ENCODE data around the gene WTAP. TPM values are rescaled to one million over a fixed set of nuclear protein-coding genes. Genes with fewer than 3 reads are reported as not detected.

Gene WTAP
- total and polyA plus RNA-seq, 2 of the 4 experiments (the other 2 are of a cell fraction) = 30.2 to 92.3 TPM

- Histone ChIP-seq H2BK5ac (ENCODE audit: low read depth, low read length, poor library complexity, severe bottlenecking) (peak within 1 kb of the TSS; percentile 75), H3K4ac (ENCODE audit: low read depth, low read length) (peak within 1 kb of the TSS; percentile 90), H4K91ac (ENCODE audit: insufficient read depth, low read depth, low read length) (peak within 1 kb of the TSS; percentile 89), H3K9me1 (ENCODE audit: insufficient read depth, low read length) (no peaks in the 10 kb centered on the region), H4K5ac (ENCODE audit: low read depth, low read length) (peak within 1 kb of the TSS; percentile 76), H3K79me1 (ENCODE audit: low read depth in 1 of 2, low read length in 2 of 2) (peaks cover 11 to 25% of the 10 kb centered on the region in 2 experiments; a peak in 3 of 4 replicates), H2AK9ac (replicated peaks; ENCODE audit: low read depth, low read length, poor library complexity) (peak within 1 kb of the TSS; percentile 98), H2AFZ (replicated peaks; ENCODE audit: low read length, poor library complexity) (peak within 1 kb of the TSS; percentile 96), H2AK5ac (ENCODE audit: low read depth, low read length) (peak within 1 kb of the TSS; percentile 77), H4K8ac (ENCODE audit: low read depth in 2 of 2, low read length in 2 of 2) (peak within 1 kb of the TSS; percentile 74 to 89), H3K36me3 (ENCODE audit: control insufficient read depth, insufficient read depth, low read length) (peaks cover 7% of the 10 kb centered on the region), H2BK20ac (ENCODE audit: low read depth, low read length) (no peak within 1 kb of the TSS), H3K14ac (replicated peaks; ENCODE audit: low read depth, low read length) (peak within 1 kb of the TSS; percentile 91), H3K27me3 (ENCODE audit: control insufficient read depth, insufficient read depth, low read length) (no peaks in the 10 kb centered on the region), H2BK15ac (ENCODE audit: low read depth, low read length) (peak within 1 kb of the TSS; percentile 9; the same call in 1 of the 3 replicates), H3K4me1 (ENCODE audit: control insufficient read depth, insufficient read depth, low read length) (peaks cover 4% of the 10 kb centered on the region), H3K23ac (ENCODE audit: low read depth, low read length) (peak within 1 kb of the TSS; percentile 95), H2BK120ac (ENCODE audit: low read depth, low read length) (peak within 1 kb of the TSS; percentile 54), H3K18ac (ENCODE audit: low read depth, low read length) (peak within 1 kb of the TSS; percentile 30), H3K9me3 (ENCODE audit: control insufficient read depth, insufficient read depth, low read length) (no peaks in the 10 kb centered on the region), H4K20me1 (ENCODE audit: insufficient read depth, low read length) (peaks cover 16% of the 10 kb centered on the region), H3K56ac (ENCODE audit: extremely low read depth, insufficient read depth, low read length) (peak within 1 kb of the TSS; percentile 79), H3K27ac (ENCODE audit: insufficient read depth, low read length) (peak within 1 kb of the TSS; percentile 91), H3K4me2 (ENCODE audit: low read depth, low read length) (peak within 1 kb of the TSS; percentile 76), H3K4me3 (ENCODE audit: insufficient read depth, low read depth, low read length) (peak within 1 kb of the TSS; percentile 89), H3K9ac (ENCODE audit: low read depth, low read length) (peak within 1 kb of the TSS; percentile 90)
- ChIA-PET CTCF (interaction anchor here (0.7 to 1.3 kb wide), 2 partner anchors 18 to 99 kb away, joined by 3 to 5 read pairs; no protein-coding TSS in a partner anchor), POLR2A (ENCODE audit: unreplicated experiment) (interaction anchor here (0.7 to 1.0 kb wide), 2 partner anchors 54 to 110 kb away, joined by 3 read pairs; no protein-coding TSS in a partner anchor)
- no TSS peak for BruUV-seq (replicated peaks)
- dilution Hi-C loops (cut with HindIII; ENCODE audit: low sequenced_read_pairs, unreplicated experiment) (no loop called here), intact Hi-C loops (cut with micrococcal nuclease) (no loop called here), in situ Hi-C loops (cut with MboI; ENCODE audit: low sequenced_read_pairs) (no loop called here)
- ATAC-seq (ENCODE audit: low read depth) (peak; percentile 88), DNase-seq (peak; percentile 98)
- TF ChIP-seq CHD1 (IDR thresholded peaks at IDR 0.05; ENCODE audit: low read depth, low read length) (no peak), RAD21 (IDR thresholded peaks at IDR 0.05; ENCODE audit: low read length) (no peak), MAFK (IDR thresholded peaks at IDR 0.05; ENCODE audit: low read depth, low read length) (no peak), USF2 (IDR thresholded peaks at IDR 0.05; ENCODE audit: low read depth, low read length) (peak; percentile 62; the same call in 1 of the 2 replicates), POLR2A (IDR thresholded peaks at IDR 0.05; ENCODE audit: low read depth, low read length) (peak; percentile 83), CTCF (conservative IDR thresholded peaks at IDR 0.05; ENCODE audit: low read depth, low read length) (no peak), SMC3 (IDR thresholded peaks at IDR 0.05; ENCODE audit: low read depth, low read length) (no peak), NFE2L2 (IDR thresholded peaks at IDR 0.05; ENCODE audit: low read depth, low read length) (no peak), RFX5 (IDR thresholded peaks at IDR 0.05; ENCODE audit: low read depth, low read length) (no peak), FOS (IDR thresholded peaks at IDR 0.05; ENCODE audit: low read depth, low read length) (0 out of 2 replicates have a peak, but pooled peaks have one; percentile 44), MXI1 (IDR thresholded peaks at IDR 0.05; ENCODE audit: borderline replicate concordance, low read depth, low read length) (peak; percentile 67; the same call in 1 of the 2 replicates), BHLHE40 (IDR thresholded peaks at IDR 0.05; ENCODE audit: low read depth, low read length) (no peak), CEBPB (IDR thresholded peaks at IDR 0.05; ENCODE audit: low read depth, low read length) (peak; percentile 89)
- 0% methylated on average over 18 of the region's 56 CpGs; no CpG with 5 or more reads in 1 of the 2 experiments for WGBS, 2 experiments (ENCODE audit: extremely low coverage in 2 of 2, insufficient read length in 1 of 2)
Measured at GRCh38 chr6:159790149-159790955, 63.0 kb downstream of the WTAP start, which contains the start of gene MRPL18. MRPL18 (plus strand) TSS chr6:159790467; CDS start chr6:159790588, 121 bp downstream.
